K562 (cell line): ENCODE measurements around the gene RHEB. TPM values are rescaled to one million over a fixed set of nuclear protein-coding genes. Genes with fewer than 3 reads are reported as not detected.

ENCODE experiments used
- BRCA1 ChIP-seq, 2 experiments: fragments of 450-650 bp in 1 of 2; sonication (generic) in 1 of 2; formaldehyde crosslinking in 1 of 2; IDR thresholded peaks; 2 replicates each; pipeline versions ENCODE4 v1.5.0 to v1.6.1; 2017 to 2020; ENCODE audit warnings: mild to moderate bottlenecking in 1 of 2, missing genetic modification reagents in 1 of 2
- CCNT2 ChIP-seq: IDR thresholded peaks from 2 replicates; pipeline ENCODE4 v1.6.1; 2011; ENCODE audit warnings: borderline replicate concordance, low read depth, mild to moderate bottlenecking, moderate library complexity, mixed read lengths, low read length; ENCODE audit not compliant: insufficient read length; ENCODE audit errors: extremely low read depth
- ELF1 ChIP-seq: fragments of 200-800 bp; sonication (Bioruptor generic); IDR thresholded peaks from 2 replicates; pipeline ENCODE4 v1.6.1; 2016; ENCODE audit warnings: missing genetic modification characterization, missing compliant biosample characterization
- KAT2B ChIP-seq: IDR thresholded peaks from one replicate; pipeline ENCODE4 v1.6.1; 2012; ENCODE audit warnings: low read depth, mild to moderate bottlenecking, control low read depth, inconsistent platforms, low read length, moderate library complexity
- NRF1 ChIP-seq, 2 experiments: fragments of 450-650 bp; IDR thresholded peaks in 1 of 2; conservative IDR thresholded peaks in 1 of 2; 2 replicates each; pipeline ENCODE4 v1.6.1; 2014; ENCODE audit warnings: mild to moderate bottlenecking in 2 of 2
- TBP ChIP-seq: optimal IDR thresholded peaks from 2 replicates; pipeline ENCODE3; 2011; ENCODE audit warnings: low read depth, low read length, improper control_type of control experiment
- ZFP36 ChIP-seq: fragments of 150-350 bp; IDR thresholded peaks from 2 replicates; pipeline ENCODE4 v1.6.1; 2018; ENCODE audit warnings: low read length, low read depth; ENCODE audit not compliant: partially characterized antibody
- ZFPM2 ChIP-seq: fragments of 250-450 bp; sonication (Bioruptor Pico); IDR thresholded peaks from 2 replicates; pipeline ENCODE4 v1.5.1; 2022; ENCODE audit warnings: mild to moderate bottlenecking
- ZKSCAN3 ChIP-seq: fragments of 250-450 bp; sonication (Bioruptor Pico); IDR thresholded peaks from 2 replicates; pipeline ENCODE4 v1.4.0; 2020
- ZNF707 ChIP-seq: fragments of 250-450 bp; sonication (Bioruptor Pico); conservative IDR thresholded peaks from 2 replicates; pipeline ENCODE4 v1.8.0; 2022; ENCODE audit warnings: inconsistent platforms, mild to moderate bottlenecking, moderate library complexity
- polyA plus RNA-seq, 8 experiments: library from polyadenylated mRNA; depleted of rRNA in 4 of 8; stranded (reverse) in 5 of 8; unstranded in 3 of 8; fragments of >200 nt; fragmentation: Nextera tagmentation in 2 of 8; fragmentation: Illumina TruSeq in 1 of 8; extraction: Ambion mirVana in 2 of 8; extraction: Trizol in 1 of 8; gene quantifications; 2 replicates each; pipeline versions ENCODE4 v1.2.1 to v1.2.3, GENCODE V29; 2011 to 2014; ENCODE audit warnings: inconsistent platforms in 1 of 8, missing spikeins in 1 of 8
- total RNA-seq, 7 experiments: library from RNA; depleted of rRNA in 6 of 7; stranded (reverse); fragments of >200 nt in 6 of 7; fragmentation: Illumina TruSeq in 2 of 7; extraction: Trizol in 2 of 7; gene quantifications; 2 replicates each; pipeline versions ENCODE4 v1.2.1 to v1.2.3, GENCODE V29; 2011 to 2021; ENCODE audit warnings: low replicate concordance in 1 of 7
- TF ChIP-seq, protein P1 (sequence below): fragments of 250-450 bp; sonication (Bioruptor Pico); IDR thresholded peaks from 2 replicates; pipeline ENCODE4 v1.4.0; 2020; ENCODE audit warnings: mild to moderate bottlenecking, moderate library complexity, borderline replicate concordance
- TF ChIP-seq, protein P2 (sequence below): sonication (generic); formaldehyde crosslinking; IDR thresholded peaks from 2 replicates; pipeline ENCODE4 v1.8.1; 2023; ENCODE audit warnings: mild to moderate bottlenecking, missing genetic modification reagents
- TF ChIP-seq, protein P3 (sequence below): fragments of 450-650 bp; formaldehyde crosslinking; IDR thresholded peaks from 2 replicates; pipeline ENCODE4 v1.4.0; 2020; ENCODE audit warnings: mild to moderate bottlenecking, mixed read lengths
- TF ChIP-seq, protein P4 (sequence below): sonication (generic); formaldehyde crosslinking; IDR thresholded peaks from 2 replicates; pipeline ENCODE4 v1.8.0; 2022; ENCODE audit warnings: mild to moderate bottlenecking, missing genetic modification reagents
- TF ChIP-seq, protein P5 (sequence below): fragments of 450-650 bp; formaldehyde crosslinking; IDR thresholded peaks from 2 replicates; pipeline ENCODE4 v1.4.0; 2020; ENCODE audit warnings: mild to moderate bottlenecking
- TF ChIP-seq, protein P6 (sequence below): fragments of 250-450 bp; sonication (Bioruptor Pico); IDR thresholded peaks from 2 replicates; pipeline ENCODE4 v1.8.0; 2021; ENCODE audit warnings: moderate library complexity, mild to moderate bottlenecking, inconsistent platforms

The RHEB gene
- total and polyA plus RNA-seq, 9 of the 15 experiments (the other 6 are each of a cell fraction or from before 2014, with no cell fraction given), result 28.5 to 249 (median 182) TPM

DNA sequence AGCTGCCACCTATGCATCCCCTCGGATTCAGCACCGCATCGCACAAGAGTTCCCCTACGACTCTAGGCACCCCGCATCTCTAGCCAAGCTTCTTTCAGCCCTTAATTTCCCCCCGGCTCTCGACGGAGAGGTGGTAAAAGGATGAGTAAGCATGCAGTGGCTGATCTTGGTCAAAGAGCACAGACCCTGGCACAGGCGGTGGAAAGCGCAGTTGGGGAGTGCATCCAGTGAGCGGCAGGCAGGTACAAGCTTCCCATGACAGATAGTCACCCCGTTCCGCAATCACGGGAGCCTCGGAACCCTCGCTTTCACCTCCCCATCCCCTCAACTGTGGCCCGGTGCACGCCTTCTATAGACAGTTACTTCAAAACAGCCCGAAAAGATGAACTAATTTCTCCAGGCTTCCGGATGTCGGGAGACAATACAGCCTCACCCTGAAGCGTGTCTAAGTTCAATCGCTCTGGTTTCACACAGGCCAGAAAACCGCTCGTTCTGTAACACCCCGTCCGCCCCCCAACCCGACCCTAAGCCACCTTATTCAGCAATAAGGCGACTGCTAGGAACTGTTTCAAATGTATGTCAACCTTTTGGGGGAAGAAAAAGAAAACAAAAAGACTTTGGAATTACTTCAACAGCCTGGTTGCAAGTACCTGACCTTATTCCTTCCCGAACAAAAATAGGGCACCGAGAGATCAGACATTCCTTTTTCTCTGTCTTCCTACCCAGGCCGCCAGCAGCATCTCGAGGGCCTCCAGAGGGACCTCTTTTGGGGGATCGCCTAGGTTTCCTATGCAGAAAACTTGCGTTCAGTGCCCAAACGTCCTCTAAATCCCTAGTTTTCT is 1.4 kb downstream of the RHEB start (continued):
- TF ChIP-seq, protein P1, sequence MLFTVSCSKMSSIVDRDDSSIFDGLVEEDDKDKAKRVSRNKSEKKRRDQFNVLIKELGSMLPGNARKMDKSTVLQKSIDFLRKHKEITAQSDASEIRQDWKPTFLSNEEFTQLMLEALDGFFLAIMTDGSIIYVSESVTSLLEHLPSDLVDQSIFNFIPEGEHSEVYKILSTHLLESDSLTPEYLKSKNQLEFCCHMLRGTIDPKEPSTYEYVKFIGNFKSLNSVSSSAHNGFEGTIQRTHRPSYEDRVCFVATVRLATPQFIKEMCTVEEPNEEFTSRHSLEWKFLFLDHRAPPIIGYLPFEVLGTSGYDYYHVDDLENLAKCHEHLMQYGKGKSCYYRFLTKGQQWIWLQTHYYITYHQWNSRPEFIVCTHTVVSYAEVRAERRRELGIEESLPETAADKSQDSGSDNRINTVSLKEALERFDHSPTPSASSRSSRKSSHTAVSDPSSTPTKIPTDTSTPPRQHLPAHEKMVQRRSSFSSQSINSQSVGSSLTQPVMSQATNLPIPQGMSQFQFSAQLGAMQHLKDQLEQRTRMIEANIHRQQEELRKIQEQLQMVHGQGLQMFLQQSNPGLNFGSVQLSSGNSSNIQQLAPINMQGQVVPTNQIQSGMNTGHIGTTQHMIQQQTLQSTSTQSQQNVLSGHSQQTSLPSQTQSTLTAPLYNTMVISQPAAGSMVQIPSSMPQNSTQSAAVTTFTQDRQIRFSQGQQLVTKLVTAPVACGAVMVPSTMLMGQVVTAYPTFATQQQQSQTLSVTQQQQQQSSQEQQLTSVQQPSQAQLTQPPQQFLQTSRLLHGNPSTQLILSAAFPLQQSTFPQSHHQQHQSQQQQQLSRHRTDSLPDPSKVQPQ (CRISPR knock-in tag), result no peak
- TF ChIP-seq ELF1 (tag) (peak; percentile 49), ZFPM2 (CRISPR knock-in tag) (no peak), BRCA1 (IDR thresholded peaks at IDR 0.05) (no peak), BRCA1 (CRISPR knock-in tag; IDR thresholded peaks at IDR 0.05) (no peak), ZKSCAN3 (CRISPR knock-in tag) (no peak), ZNF707 (no peak), TBP (no peak), ZFP36 (no peak), CCNT2 (no peak), NRF1 (conservative IDR thresholded peaks at IDR 0.05 in 1 of 2, IDR thresholded peaks at IDR 0.05 in 1 of 2) (no peak; a peak in 1 of 4 replicates), KAT2B (no peak)
- TF ChIP-seq, protein P2, sequence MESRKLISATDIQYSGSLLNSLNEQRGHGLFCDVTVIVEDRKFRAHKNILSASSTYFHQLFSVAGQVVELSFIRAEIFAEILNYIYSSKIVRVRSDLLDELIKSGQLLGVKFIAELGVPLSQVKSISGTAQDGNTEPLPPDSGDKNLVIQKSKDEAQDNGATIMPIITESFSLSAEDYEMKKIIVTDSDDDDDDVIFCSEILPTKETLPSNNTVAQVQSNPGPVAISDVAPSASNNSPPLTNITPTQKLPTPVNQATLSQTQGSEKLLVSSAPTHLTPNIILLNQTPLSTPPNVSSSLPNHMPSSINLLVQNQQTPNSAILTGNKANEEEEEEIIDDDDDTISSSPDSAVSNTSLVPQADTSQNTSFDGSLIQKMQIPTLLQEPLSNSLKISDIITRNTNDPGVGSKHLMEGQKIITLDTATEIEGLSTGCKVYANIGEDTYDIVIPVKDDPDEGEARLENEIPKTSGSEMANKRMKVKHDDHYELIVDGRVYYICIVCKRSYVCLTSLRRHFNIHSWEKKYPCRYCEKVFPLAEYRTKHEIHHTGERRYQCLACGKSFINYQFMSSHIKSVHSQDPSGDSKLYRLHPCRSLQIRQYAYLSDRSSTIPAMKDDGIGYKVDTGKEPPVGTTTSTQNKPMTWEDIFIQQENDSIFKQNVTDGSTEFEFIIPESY (CRISPR knock-in tag), result no peak
- TF ChIP-seq, protein P3, sequence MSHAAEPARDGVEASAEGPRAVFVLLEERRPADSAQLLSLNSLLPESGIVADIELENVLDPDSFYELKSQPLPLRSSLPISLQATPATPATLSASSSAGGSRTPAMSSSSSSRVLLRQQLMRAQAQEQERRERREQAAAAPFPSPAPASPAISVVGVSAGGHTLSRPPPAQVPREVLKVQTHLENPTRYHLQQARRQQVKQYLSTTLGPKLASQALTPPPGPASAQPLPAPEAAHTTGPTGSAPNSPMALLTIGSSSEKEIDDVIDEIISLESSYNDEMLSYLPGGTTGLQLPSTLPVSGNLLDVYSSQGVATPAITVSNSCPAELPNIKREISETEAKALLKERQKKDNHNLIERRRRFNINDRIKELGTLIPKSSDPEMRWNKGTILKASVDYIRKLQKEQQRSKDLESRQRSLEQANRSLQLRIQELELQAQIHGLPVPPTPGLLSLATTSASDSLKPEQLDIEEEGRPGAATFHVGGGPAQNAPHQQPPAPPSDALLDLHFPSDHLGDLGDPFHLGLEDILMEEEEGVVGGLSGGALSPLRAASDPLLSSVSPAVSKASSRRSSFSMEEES (CRISPR knock-in tag), result no peak
- TF ChIP-seq, protein P4, sequence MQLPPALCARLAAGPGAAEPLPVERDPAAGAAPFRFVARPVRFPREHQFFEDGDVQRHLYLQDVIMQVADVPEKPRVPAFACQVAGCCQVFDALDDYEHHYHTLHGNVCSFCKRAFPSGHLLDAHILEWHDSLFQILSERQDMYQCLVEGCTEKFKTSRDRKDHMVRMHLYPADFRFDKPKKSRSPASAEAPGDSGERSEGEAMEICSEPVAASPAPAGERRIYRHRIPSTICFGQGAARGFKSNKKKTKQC (CRISPR knock-in tag), result 0 out of 2 replicates have a peak, but pooled peaks have one; percentile 51
- TF ChIP-seq, protein P5, sequence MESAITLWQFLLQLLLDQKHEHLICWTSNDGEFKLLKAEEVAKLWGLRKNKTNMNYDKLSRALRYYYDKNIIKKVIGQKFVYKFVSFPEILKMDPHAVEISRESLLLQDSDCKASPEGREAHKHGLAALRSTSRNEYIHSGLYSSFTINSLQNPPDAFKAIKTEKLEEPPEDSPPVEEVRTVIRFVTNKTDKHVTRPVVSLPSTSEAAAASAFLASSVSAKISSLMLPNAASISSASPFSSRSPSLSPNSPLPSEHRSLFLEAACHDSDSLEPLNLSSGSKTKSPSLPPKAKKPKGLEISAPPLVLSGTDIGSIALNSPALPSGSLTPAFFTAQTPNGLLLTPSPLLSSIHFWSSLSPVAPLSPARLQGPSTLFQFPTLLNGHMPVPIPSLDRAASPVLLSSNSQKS (CRISPR knock-in tag), result no peak
- TF ChIP-seq, protein P6, sequence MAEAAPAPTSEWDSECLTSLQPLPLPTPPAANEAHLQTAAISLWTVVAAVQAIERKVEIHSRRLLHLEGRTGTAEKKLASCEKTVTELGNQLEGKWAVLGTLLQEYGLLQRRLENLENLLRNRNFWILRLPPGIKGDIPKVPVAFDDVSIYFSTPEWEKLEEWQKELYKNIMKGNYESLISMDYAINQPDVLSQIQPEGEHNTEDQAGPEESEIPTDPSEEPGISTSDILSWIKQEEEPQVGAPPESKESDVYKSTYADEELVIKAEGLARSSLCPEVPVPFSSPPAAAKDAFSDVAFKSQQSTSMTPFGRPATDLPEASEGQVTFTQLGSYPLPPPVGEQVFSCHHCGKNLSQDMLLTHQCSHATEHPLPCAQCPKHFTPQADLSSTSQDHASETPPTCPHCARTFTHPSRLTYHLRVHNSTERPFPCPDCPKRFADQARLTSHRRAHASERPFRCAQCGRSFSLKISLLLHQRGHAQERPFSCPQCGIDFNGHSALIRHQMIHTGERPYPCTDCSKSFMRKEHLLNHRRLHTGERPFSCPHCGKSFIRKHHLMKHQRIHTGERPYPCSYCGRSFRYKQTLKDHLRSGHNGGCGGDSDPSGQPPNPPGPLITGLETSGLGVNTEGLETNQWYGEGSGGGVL (CRISPR knock-in tag), result no peak
